GM21825 (cell line): ENCODE results near the gene APOA5.
"Not testable (repeated sequence)": the region's sequence is repeated elsewhere in the genome, so short reads cannot be mapped to it uniquely, and the experiment has no call there.

ENCODE experiments used
- ATAC-seq: cut with Tn5 transposase; IDR thresholded peaks from one replicate; pipeline ENCODE4 v1.9.1; 2021; ENCODE audit warnings: mild to moderate bottlenecking, moderate library complexity; ENCODE audit not compliant: unreplicated experiment

The APOA5 gene

GRCh38 chr11:116776522-116776984, 15.1 kb downstream of the APOA5 start:
- no peak for ATAC-seq

GRCh38 chr11:116775975-116776374, 15.7 kb downstream of the APOA5 start:
- ATAC-seq, result no peak

- ATAC-seq, result no peak
Observed at GRCh38 chr11:116774661-116775060, 17.0 kb downstream of the APOA5 start.

GRCh38 chr11:116773203-116774097, 18.2 kb downstream of the APOA5 start:
- peak; percentile 14 for ATAC-seq

- peak; percentile 80 for ATAC-seq
Observed at GRCh38 chr11:116772443-116773202, 19.1 kb downstream of the APOA5 start, which contains the start of gene BUD13. TSS of gene BUD13 (minus strand) at chr11:116772987. CDS start at chr11:116772964, 23 bp downstream.

DNA sequence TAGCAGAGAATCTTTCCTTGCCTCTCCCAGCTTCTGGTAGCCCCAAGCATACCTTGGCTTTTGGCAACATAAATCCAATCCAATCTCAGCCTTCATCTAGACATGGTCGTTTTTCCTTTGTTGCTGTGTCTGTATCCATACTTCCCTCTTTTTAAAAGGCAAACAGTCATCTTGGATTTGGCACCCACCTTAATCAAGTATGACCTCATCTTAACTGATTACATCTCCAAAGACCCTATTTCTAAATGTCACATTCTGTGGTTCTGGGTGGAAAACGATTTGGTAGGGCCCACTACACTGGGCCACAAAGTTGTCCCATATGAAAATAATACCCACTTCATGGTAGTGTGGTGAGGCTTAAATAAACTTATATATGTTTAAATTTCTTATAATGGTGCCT, 19.7 kb downstream of the APOA5 start:
- no peak for ATAC-seq

DNA sequence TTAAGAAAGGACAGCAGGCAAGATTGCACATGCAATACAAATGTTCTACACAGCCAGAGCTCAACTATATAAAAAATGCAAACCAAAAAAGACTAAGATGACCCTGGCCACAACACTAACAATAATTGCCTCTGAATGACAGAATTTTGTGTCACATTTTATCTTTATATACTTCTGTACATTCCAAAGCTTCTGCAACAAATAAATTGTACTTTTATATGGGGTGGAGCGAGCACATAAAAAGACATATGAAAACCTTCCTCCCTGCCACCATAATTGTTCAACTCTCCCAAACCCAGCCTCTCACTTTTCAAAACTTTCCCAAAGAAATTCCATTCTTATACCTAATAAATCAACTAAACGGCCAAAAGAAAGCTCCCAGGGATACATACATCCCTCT, 29.5 kb downstream of the APOA5 start:
- ATAC-seq, result no peak

DNA sequence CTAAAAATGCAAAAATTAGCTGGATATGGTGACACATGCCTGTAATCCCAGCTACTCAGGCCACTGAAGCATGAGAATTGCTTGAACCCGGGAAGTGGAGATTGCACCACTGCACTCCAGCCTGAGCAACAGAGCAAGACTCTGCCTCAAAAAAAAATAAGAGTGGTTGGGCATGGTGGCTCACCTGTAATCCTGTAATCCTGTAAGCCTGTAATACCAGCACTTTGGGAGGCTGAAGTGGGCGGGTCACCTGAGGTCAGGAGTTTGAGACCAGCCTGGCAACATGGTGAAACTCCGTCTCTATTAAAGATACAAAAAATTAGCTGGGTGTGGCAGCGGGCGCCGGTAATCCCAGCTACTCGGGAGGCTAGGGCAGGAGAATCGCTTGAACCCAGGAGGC, 35.6 kb downstream of the APOA5 start:
- ATAC-seq, result not testable (repeated sequence)

DNA sequence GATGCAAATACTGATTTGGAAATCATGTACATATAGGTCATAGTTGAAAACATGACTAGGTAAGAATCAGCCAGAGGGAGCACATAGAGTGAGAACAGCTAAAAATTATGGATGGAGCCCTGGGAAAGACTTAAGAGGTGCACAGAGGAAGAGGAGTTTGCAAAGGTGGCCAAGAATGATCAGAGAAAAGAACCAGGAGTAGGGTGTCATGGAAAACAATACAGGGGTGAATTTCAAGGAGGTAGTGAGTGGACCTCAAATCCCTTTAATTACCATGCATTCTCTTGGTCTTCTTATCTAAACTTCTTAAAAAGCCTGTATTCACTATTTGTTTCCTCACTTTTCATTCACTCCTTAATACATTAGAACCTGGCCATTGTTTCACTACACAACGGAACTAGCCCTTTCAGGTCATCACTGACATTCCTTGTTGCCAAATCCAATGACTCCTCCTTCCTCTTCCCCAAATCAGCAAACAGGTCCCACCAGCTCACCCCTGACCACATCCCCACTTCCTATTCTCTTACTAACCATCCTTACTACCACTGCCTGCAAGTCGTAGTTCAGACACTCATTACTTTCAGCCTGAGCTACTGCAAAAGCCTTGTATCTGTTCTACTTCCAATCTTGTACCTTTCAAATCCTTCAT, 41.5 kb downstream of the APOA5 start:
- ATAC-seq, result no peak

DNA sequence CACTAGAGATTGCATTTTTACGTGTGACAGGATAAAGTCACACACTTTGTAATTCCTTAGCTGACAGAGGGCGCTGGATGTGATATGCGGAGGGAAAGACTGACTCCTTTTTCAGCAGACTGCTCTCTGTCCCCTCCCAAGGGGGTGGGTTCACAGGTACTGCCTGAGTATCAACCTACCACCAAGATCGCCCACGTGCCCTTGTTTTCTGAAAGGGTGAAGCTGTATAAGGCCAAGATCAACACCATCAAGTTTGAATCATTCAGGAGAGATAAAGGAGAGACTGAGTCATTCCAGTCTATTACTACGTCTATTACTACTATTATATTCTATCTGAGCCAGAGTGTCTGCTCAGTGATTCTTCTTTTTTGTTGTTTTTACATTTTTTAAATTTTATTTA, 49.6 kb downstream of the APOA5 start:
- no peak for ATAC-seq

DNA sequence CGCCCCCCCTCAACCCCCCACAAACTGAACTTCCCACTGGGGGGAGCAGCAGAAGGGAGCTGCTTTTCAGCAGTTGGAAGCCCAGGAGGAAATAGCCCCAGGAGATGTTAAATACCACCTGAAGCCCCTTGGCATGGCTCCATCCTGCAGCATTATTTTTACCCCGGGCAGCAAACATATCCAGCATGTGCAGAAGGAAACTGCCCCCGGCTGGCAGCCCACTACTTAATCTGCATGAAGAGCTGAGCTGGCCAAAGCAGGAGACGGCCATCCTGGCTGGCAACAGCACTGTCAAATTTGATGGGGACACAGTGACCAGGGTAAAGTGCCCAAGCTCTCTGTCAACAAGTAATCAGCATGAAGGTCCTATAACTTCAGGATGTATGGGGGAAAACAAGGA, 50.9 kb downstream of the APOA5 start:
- no peak for ATAC-seq
